ENCODE data around the gene COPZ2.
"Not testable (repeated sequence)": the region's sequence is repeated elsewhere in the genome, so short reads cannot be mapped to it uniquely, and the experiment has no call there.

The COPZ2 gene

DNA sequence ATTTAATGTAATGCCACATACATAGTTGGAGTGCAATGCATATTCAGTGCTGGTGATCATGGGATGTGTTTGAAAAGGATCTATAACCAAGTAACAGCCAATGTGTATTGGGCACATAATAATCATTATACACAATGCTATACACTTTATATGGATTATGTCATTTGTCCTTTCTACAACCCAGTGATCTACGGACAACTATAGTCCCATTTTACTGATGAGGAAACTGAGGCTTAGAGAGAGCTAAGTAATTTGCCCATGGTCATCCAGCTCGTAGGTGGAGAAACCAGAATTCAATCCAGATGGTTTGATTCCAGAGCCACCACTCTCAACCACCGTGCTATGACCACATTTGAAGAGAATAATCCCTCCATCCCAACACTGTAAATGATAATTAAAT, 27.4 kb downstream of the COPZ2 start:
- Histone ChIP-seq H3K4me3 (ENCODE audit: insufficient read depth, low read depth, low read length) (no peak overlapping the region), H3K36me3 (ENCODE audit: control insufficient read depth, insufficient read depth, low read length) (no peaks in the 10 kb centered on the region), H3K4me1 (ENCODE audit: control insufficient read depth, insufficient read depth, low read length) (peaks cover 58% of the 10 kb centered on the region), H3K27ac (ENCODE audit: insufficient read depth, low read depth, low read length, poor library complexity, severe bottlenecking) (no peak overlapping the region), H3K9me3 (ENCODE audit: control insufficient read depth, low read length) (no peaks in the 10 kb centered on the region), H3K27me3 (ENCODE audit: control insufficient read depth, insufficient read depth, low read length, poor library complexity, severe bottlenecking) (no peaks in the 10 kb centered on the region)
- WGBS, 2 experiments: 97 to 100% methylated on average over 2 of the region's 3 CpGs

DNA sequence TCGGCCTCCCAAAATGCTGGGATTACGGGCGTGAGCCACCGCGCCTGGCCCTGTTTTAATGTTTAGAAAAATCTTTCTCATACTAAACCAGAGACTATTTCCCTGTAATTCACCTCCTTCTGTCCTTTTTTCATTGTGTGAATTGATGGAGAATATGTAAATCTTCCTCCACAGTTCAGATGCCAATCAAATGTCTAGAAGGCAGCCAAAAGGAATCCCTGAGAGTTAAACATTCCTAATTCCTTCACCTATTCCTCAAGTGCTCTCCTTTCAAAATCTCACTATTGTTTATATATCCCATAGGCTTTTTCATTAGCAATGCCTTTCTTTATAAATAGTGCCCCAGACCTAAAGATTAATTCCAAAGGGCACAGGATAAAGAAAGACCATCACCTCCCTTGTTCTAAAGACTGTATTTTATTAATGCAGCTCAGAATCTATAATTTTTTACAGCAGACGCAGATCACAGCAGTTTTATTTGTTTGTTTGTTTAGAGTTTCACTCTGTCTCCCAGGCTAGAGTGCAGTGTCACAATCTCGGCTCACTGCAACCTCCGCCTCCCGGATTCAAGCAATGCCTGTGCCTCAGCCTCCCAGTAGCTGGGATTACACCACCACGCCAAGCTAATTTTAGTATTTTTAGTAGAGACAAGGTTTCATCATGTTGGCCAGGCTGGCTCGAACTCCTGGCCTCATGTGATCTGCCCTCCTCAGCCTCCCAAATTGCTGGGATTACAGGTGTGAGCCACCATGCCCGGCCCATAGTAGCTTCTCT, 30.5 kb downstream of the COPZ2 start:
- H3K4me1 ChIP-seq (ENCODE audit: control insufficient read depth, insufficient read depth, low read length): peaks cover 63% of the 10 kb centered on the region
- no peak overlapping the region for H3K4me3 ChIP-seq (ENCODE audit: insufficient read depth, low read depth, low read length)
- WGBS, 2 experiments: 87 to 92% methylated on average over 12 of the region's 12 CpGs
- no peaks in the 10 kb centered on the region for H3K9me3 ChIP-seq (ENCODE audit: control insufficient read depth, low read length)
- no peak overlapping the region for H3K27ac ChIP-seq (ENCODE audit: insufficient read depth, low read depth, low read length, poor library complexity, severe bottlenecking)
- no peaks in the 10 kb centered on the region for H3K36me3 ChIP-seq (ENCODE audit: control insufficient read depth, insufficient read depth, low read length)
- no peaks in the 10 kb centered on the region for H3K27me3 ChIP-seq (ENCODE audit: control insufficient read depth, insufficient read depth, low read length, poor library complexity, severe bottlenecking)

GRCh38 chr17:48004983-48005382, 32.6 kb downstream of the COPZ2 start:
- Histone ChIP-seq H3K4me3 (ENCODE audit: insufficient read depth, low read depth, low read length) (no peak overlapping the region), H3K27me3 (ENCODE audit: control insufficient read depth, insufficient read depth, low read length, poor library complexity, severe bottlenecking) (no peaks in the 10 kb centered on the region), H3K4me1 (ENCODE audit: control insufficient read depth, insufficient read depth, low read length) (peaks cover 58% of the 10 kb centered on the region), H3K9me3 (ENCODE audit: control insufficient read depth, low read length) (no peaks in the 10 kb centered on the region), H3K36me3 (ENCODE audit: control insufficient read depth, insufficient read depth, low read length) (no peaks in the 10 kb centered on the region), H3K27ac (ENCODE audit: insufficient read depth, low read depth, low read length, poor library complexity, severe bottlenecking) (peak overlapping the region; percentile 94)
- 35 to 42% methylated on average over 3 of the region's 3 CpGs for WGBS, 2 experiments

DNA sequence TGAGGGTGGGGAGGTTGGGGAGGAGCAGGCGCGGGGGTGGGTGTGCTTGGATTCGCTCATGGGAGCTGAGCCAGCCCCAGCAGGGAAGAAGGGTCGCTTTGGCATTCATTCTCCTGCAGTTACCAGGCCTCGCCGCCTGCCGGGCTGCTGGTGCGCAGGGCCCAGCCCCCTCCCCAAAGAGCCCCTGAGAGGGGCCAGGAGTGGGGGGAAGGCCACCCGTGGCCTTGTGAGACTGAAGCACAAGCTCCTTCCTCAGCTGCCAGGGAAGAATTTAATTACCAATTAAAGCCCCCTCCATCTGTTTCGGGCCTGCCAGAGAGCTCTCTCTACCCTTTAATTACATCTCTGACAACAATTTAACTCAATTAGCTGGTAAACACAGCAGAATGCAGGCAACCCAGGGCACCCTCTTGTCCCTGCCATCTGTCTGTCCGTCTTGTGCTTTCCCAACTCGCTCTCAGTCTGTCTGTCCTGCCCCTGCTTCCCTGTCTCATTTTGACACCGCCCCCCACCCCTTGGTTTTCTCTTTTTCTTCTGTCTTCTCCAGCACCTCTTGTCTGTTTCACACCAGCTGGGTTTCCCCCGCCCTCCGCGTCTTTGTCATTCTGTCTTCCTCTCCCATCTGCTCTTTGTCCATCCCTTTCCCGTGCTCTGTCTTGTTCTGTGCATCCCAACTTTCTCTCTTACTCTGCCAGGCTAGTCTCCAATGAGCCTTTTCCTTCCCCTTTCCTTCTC, 34.0 kb downstream of the COPZ2 start:
- no peaks in the 10 kb centered on the region for H3K36me3 ChIP-seq (ENCODE audit: control insufficient read depth, insufficient read depth, low read length)
- H3K4me3 ChIP-seq (ENCODE audit: insufficient read depth, low read depth, low read length): no peak overlapping the region
- peak overlapping the region; percentile 94 for H3K27ac ChIP-seq (ENCODE audit: insufficient read depth, low read depth, low read length, poor library complexity, severe bottlenecking)
- WGBS, 2 experiments: 2 to 3% methylated on average over 17 of the region's 17 CpGs
- no peaks in the 10 kb centered on the region for H3K27me3 ChIP-seq (ENCODE audit: control insufficient read depth, insufficient read depth, low read length, poor library complexity, severe bottlenecking)
- no peaks in the 10 kb centered on the region for H3K9me3 ChIP-seq (ENCODE audit: control insufficient read depth, low read length)
- peaks cover 61% of the 10 kb centered on the region for H3K4me1 ChIP-seq (ENCODE audit: control insufficient read depth, insufficient read depth, low read length)

- 9 to 10% methylated on average over 7 of the region's 7 CpGs for WGBS, 2 experiments
- Histone ChIP-seq H3K4me3 (ENCODE audit: insufficient read depth, low read depth, low read length) (no peak overlapping the region), H3K9me3 (ENCODE audit: control insufficient read depth, low read length) (no peaks in the 10 kb centered on the region), H3K4me1 (ENCODE audit: control insufficient read depth, insufficient read depth, low read length) (peaks cover 61% of the 10 kb centered on the region), H3K27ac (ENCODE audit: insufficient read depth, low read depth, low read length, poor library complexity, severe bottlenecking) (peak overlapping the region; percentile 94), H3K27me3 (ENCODE audit: control insufficient read depth, insufficient read depth, low read length, poor library complexity, severe bottlenecking) (no peaks in the 10 kb centered on the region), H3K36me3 (ENCODE audit: control insufficient read depth, insufficient read depth, low read length) (no peaks in the 10 kb centered on the region)
Observed at GRCh38 chr17:48002916-48003416, 34.6 kb downstream of the COPZ2 start.

DNA sequence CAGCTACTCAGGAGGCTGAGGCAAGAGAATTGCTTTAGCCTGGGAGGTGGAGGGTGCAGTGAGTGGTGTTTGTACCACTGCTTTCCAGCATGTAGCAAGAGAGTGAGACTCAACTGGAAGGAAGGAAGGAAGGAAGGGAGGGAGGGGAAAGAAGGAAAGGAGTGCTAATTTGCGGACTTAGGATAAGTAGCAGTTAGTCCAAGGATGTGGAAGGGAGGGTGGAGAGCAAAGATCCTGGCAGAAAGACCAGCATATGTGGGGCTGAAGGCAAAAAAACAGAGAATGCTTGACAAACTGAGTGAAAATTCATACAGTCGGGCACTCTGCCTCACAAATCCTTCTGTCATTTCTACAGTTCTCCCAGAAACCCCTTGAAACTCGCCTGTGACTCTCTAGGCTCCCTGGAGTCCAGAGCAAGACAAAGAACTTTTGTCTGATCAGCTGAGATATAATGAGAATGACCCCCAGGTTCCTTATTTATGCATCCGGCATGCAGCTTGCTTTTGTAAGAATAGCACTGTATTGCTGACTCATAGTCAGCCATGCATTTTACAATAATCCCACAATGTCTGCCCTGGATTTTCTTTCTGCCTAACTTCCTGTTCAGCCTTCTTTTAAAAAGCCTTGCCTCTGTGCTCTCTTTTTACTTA, 35.2 kb downstream of the COPZ2 start:
- 14 to 17% methylated on average over 4 of the region's 4 CpGs for WGBS, 2 experiments
- Histone ChIP-seq H3K27ac (ENCODE audit: insufficient read depth, low read depth, low read length, poor library complexity, severe bottlenecking) (peak overlapping the region; percentile 94), H3K9me3 (ENCODE audit: control insufficient read depth, low read length) (no peaks in the 10 kb centered on the region), H3K4me3 (ENCODE audit: insufficient read depth, low read depth, low read length) (no peak overlapping the region), H3K4me1 (ENCODE audit: control insufficient read depth, insufficient read depth, low read length) (peaks cover 64% of the 10 kb centered on the region), H3K27me3 (ENCODE audit: control insufficient read depth, insufficient read depth, low read length, poor library complexity, severe bottlenecking) (no peaks in the 10 kb centered on the region), H3K36me3 (ENCODE audit: control insufficient read depth, insufficient read depth, low read length) (no peaks in the 10 kb centered on the region)

DNA sequence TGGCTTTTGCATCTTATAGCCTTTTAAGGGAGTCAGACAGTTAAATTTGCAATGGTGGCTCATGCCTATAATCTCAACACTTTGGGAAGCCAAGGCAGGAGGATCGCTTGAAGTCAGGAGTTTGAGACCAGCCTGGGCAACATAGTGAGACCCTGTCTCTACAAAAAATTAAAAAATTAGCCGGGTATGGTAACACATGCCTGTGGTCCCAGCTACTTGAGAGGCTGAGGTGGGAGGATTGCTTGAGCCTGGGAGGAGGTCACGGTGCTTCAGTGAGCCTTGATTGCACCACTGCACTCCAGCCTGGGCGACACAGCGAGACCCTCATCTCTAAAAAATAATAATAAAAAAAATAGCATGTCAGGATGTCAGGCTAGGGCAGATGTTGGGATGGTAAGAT, 35.9 kb downstream of the COPZ2 start:
- not testable (repeated sequence) for H3K9me3 ChIP-seq (ENCODE audit: control insufficient read depth, low read length); H3K27ac ChIP-seq (ENCODE audit: insufficient read depth, low read depth, low read length, poor library complexity, severe bottlenecking); H3K36me3 ChIP-seq (ENCODE audit: control insufficient read depth, insufficient read depth, low read length); H3K4me3 ChIP-seq (ENCODE audit: insufficient read depth, low read depth, low read length); H3K27me3 ChIP-seq (ENCODE audit: control insufficient read depth, insufficient read depth, low read length, poor library complexity, severe bottlenecking)
- peaks cover 59% of the 10 kb centered on the region for H3K4me1 ChIP-seq (ENCODE audit: control insufficient read depth, insufficient read depth, low read length)
- WGBS, 2 experiments: 92 to 95% methylated on average over 3 of the region's 5 CpGs

DNA sequence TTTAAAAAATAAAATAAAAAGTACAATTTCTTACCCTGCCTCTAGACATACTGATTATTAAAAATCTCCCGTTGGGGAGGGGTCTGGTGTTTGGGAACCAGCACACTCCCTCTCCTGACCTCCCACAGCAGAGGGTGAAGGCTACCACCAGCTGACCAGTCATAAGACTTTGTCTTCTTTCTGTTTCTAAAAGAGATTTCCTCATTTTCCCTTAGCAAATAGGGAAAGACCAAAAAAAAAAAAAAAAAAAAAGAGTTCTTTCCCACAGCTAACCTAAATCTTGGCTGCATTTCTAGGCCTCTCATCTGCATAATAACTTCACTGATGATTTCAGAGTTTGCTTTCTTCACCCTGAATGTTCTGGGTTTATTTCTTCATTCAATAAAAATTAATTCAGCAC, 36.4 kb downstream of the COPZ2 start:
- Histone ChIP-seq H3K4me3 (ENCODE audit: insufficient read depth, low read depth, low read length) (no peak overlapping the region), H3K27me3 (ENCODE audit: control insufficient read depth, insufficient read depth, low read length, poor library complexity, severe bottlenecking) (no peaks in the 10 kb centered on the region), H3K4me1 (ENCODE audit: control insufficient read depth, insufficient read depth, low read length) (peaks cover 59% of the 10 kb centered on the region), H3K9me3 (ENCODE audit: control insufficient read depth, low read length) (no peaks in the 10 kb centered on the region), H3K36me3 (ENCODE audit: control insufficient read depth, insufficient read depth, low read length) (no peaks in the 10 kb centered on the region), H3K27ac (ENCODE audit: insufficient read depth, low read depth, low read length, poor library complexity, severe bottlenecking) (no peak overlapping the region)
- WGBS, 2 experiments: 89 to 100% methylated on average over 1 of the region's 1 CpG

GRCh38 chr17:47999582-47999981, 38.0 kb downstream of the COPZ2 start:
- H3K27me3 ChIP-seq (ENCODE audit: control insufficient read depth, insufficient read depth, low read length, poor library complexity, severe bottlenecking): no peaks in the 10 kb centered on the region
- H3K4me1 ChIP-seq (ENCODE audit: control insufficient read depth, insufficient read depth, low read length): peaks cover 60% of the 10 kb centered on the region
- H3K36me3 ChIP-seq (ENCODE audit: control insufficient read depth, insufficient read depth, low read length): no peaks in the 10 kb centered on the region
- no peak overlapping the region for H3K27ac ChIP-seq (ENCODE audit: insufficient read depth, low read depth, low read length, poor library complexity, severe bottlenecking)
- no peak overlapping the region for H3K4me3 ChIP-seq (ENCODE audit: insufficient read depth, low read depth, low read length)
- 74 to 85% methylated on average over 4 of the region's 4 CpGs for WGBS, 2 experiments
- H3K9me3 ChIP-seq (ENCODE audit: control insufficient read depth, low read length): no peaks in the 10 kb centered on the region

DNA sequence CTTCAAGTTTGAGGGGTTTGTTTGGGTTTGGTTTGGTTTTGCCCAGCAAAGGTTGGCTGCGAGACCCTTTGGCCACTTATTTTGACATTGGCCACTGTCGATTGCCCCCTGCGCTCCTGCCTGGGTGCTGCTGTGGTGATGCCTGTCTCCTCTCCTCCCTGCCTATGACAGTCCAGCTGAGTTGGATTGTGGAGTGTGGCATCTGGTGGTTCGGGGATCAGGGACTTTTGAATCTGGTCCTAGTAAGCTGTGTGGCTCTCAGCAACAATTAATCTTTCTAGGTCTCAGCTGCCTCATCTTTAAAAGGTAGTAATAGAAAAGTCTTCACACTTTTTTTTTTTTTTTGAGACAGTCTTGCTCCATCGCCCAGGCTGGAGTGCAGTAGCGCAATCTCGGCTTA, 39.6 kb downstream of the COPZ2 start:
- Histone ChIP-seq H3K27me3 (ENCODE audit: control insufficient read depth, insufficient read depth, low read length, poor library complexity, severe bottlenecking) (no peaks in the 10 kb centered on the region), H3K27ac (ENCODE audit: insufficient read depth, low read depth, low read length, poor library complexity, severe bottlenecking) (no peak overlapping the region), H3K9me3 (ENCODE audit: control insufficient read depth, low read length) (no peaks in the 10 kb centered on the region), H3K4me1 (ENCODE audit: control insufficient read depth, insufficient read depth, low read length) (peaks cover 57% of the 10 kb centered on the region), H3K4me3 (ENCODE audit: insufficient read depth, low read depth, low read length) (no peak overlapping the region), H3K36me3 (ENCODE audit: control insufficient read depth, insufficient read depth, low read length) (no peaks in the 10 kb centered on the region)
- WGBS, 2 experiments: 93 to 94% methylated on average over 7 of the region's 7 CpGs

Data from ectodermal cell (in vitro differentiated cells).